ENCODE measurements around the gene DNAJA4. TPM values are rescaled to one million over a fixed set of nuclear protein-coding genes. Genes with fewer than 3 reads are reported as not detected.
A peak's percentile ranks its signal among the peaks of the same experiment; 100 is the strongest.

The DNAJA4 gene
- total RNA-seq, 3 donors from 2014 or later: 16.0 to 28.1 (median 22.6) TPM

DNA sequence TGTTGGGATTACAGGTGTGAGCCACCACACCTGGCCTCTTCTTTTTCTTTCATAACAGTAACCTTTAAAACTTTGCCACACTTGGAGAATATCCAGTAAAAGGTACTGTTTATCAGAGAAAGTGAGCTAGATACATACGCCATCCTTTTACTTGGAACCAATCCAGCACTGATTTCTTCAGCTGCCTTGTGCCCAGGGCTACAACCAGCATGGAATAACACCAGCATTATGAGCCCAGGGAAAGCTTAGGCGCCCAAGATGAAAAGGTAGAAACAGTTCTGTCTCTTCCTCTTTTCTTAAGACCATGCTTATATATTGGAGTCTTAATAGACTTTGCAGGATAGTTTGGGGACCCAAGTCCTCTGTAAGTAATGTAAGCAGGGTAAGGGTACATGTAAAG lies 26.7 kb downstream of the DNAJA4 start:
- Histone ChIP-seq H3K4me3 (no peak overlapping the region), H3K4me1 (no peaks in the 10 kb centered on the region), H3K9me3 (no peaks in the 10 kb centered on the region), H3K27ac (peak overlapping the region; percentile 16 to 20), H3K36me3 (no peaks in the 10 kb centered on the region), H3K27me3 (no peaks in the 10 kb centered on the region)
- DNase-seq (ENCODE audit: low spot score in 2 of 2): no peak
- intact Hi-C loops (cut with DNase I; ENCODE audit: low total_unique reads): no loop called here
- TF ChIP-seq POLR2A (IDR thresholded peaks at IDR 0.05): no peak
- no peak for TF ChIP-seq CTCF (IDR thresholded peaks at IDR 0.05)
- no peak for TF ChIP-seq POLR2AphosphoS5 (IDR thresholded peaks at IDR 0.05)

- Histone ChIP-seq H3K36me3 (no peaks in the 10 kb centered on the region), H3K27me3 (no peaks in the 10 kb centered on the region), H3K4me1 (no peaks in the 10 kb centered on the region), H3K4me3 (no peak overlapping the region), H3K9me3 (no peaks in the 10 kb centered on the region), H3K27ac (peak overlapping the region; percentile 16 to 20)
- TF ChIP-seq POLR2AphosphoS5 (IDR thresholded peaks at IDR 0.05) (no peak), CTCF (IDR thresholded peaks at IDR 0.05) (no peak), POLR2A (IDR thresholded peaks at IDR 0.05) (no peak)
- DNase-seq (ENCODE audit: low spot score in 2 of 2): no peak
- intact Hi-C loops (cut with DNase I; ENCODE audit: low total_unique reads): no loop called here
Measured at GRCh38 chr15:78291698-78292097, 27.3 kb downstream of the DNAJA4 start.

GRCh38 chr15:78292219-78292618 lies 27.9 kb downstream of the DNAJA4 start:
- Histone ChIP-seq H3K36me3 (no peaks in the 10 kb centered on the region), H3K27ac (no peak overlapping the region), H3K9me3 (no peaks in the 10 kb centered on the region), H3K4me3 (no peak overlapping the region), H3K4me1 (no peaks in the 10 kb centered on the region), H3K27me3 (no peaks in the 10 kb centered on the region)
- TF ChIP-seq POLR2AphosphoS5 (IDR thresholded peaks at IDR 0.05): no peak
- TF ChIP-seq POLR2A (IDR thresholded peaks at IDR 0.05): no peak
- no peak for TF ChIP-seq CTCF (IDR thresholded peaks at IDR 0.05)
- DNase-seq (ENCODE audit: low spot score in 2 of 2): no peak
- intact Hi-C loops (cut with DNase I; ENCODE audit: low total_unique reads): no loop called here

DNA sequence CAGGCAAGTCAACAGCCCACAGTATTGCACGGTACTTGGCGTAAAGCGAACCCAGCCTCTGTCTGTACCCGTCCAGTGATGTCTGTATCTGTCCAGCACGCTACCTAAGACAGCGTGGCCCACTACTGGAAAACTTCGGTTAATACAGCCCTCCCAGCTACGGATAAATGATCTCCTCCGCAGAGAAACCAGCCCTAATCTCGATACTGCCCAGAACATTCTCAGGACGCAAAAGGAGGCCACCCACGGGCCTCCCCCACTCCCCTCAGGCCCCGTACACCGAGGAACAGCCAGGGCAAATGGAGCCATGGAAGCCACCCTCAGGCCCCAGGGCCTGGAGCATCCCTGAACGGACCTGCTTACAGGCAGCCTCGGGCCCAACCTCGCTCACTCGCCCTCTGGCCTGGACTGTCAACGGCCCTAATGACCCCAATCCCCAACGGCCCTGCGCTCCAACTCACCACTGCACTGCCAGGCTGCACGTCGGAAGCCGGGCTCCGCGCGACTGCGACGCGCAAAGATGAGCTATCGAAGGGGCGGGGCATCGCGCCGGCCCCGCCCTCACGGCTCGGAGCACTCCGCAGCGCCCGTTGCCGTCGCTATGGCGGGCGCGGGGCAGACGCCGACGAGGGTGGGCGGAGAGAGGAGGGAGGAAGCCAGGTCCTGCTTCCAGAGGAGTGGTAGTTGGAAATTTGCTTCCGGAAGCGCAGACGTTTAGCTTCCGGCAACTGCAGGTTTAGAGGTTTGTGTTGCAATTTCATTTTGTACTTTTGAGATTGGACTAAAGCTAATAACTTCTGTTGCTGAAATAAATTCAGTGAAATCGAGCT lies 35.0 kb downstream of the DNAJA4 start, which contains the start of gene SKIC8:
Gene SKIC8 (minus strand): TSS at position 509 of the 830 bp plus-strand sequence. CDS start 3,923 bp downstream, outside the sequence.
- Histone ChIP-seq H3K27ac (peak within 1 kb of the TSS; percentile 92), H3K4me3 (peak within 1 kb of the TSS; percentile 89 to 98 (median 97)), H3K9me3 (no peaks in the 10 kb centered on the region), H3K36me3 (no peaks in the 10 kb centered on the region), H3K27me3 (peaks cover 2 to 9% of the 10 kb centered on the region in 2 donors), H3K4me1 (peaks cover 0 to 8% of the 10 kb centered on the region in 2 donors)
- intact Hi-C loops (cut with DNase I; ENCODE audit: low total_unique reads): no loop called here
- TF ChIP-seq POLR2A (IDR thresholded peaks at IDR 0.05): peak; percentile 72
- peak; percentile 83 to 96 (median 86) for TF ChIP-seq POLR2AphosphoS5 (IDR thresholded peaks at IDR 0.05)
- peak in 1 of 3 donors; percentile 18 for TF ChIP-seq CTCF (IDR thresholded peaks at IDR 0.05)
- peak; percentile 88 to 90 for DNase-seq (ENCODE audit: low spot score in 2 of 2)

GRCh38 chr15:78301326-78301725 lies 37.0 kb downstream of the DNAJA4 start:
- no peak for DNase-seq (ENCODE audit: low spot score in 2 of 2)
- Histone ChIP-seq H3K27me3 (peaks cover 4 to 10% of the 10 kb centered on the region in 2 donors), H3K27ac (peak overlapping the region in 1 of 2 donors; percentile 4), H3K4me1 (peaks cover 0 to 8% of the 10 kb centered on the region in 2 donors), H3K4me3 (no peak overlapping the region), H3K36me3 (no peaks in the 10 kb centered on the region), H3K9me3 (no peaks in the 10 kb centered on the region)
- intact Hi-C loops (cut with DNase I; ENCODE audit: low total_unique reads): no loop called here
- TF ChIP-seq POLR2A (IDR thresholded peaks at IDR 0.05) (no peak), CTCF (IDR thresholded peaks at IDR 0.05) (no peak), POLR2AphosphoS5 (IDR thresholded peaks at IDR 0.05) (no peak)
